ENCODE results near the gene SMAD6. TPM values are rescaled to one million over a fixed set of nuclear protein-coding genes. Genes with fewer than 3 reads are reported as not detected.

Gene SMAD6
- total and polyA plus RNA-seq, 2 experiments from 2014 or later: 3.6 to 32.9 TPM

DNA sequence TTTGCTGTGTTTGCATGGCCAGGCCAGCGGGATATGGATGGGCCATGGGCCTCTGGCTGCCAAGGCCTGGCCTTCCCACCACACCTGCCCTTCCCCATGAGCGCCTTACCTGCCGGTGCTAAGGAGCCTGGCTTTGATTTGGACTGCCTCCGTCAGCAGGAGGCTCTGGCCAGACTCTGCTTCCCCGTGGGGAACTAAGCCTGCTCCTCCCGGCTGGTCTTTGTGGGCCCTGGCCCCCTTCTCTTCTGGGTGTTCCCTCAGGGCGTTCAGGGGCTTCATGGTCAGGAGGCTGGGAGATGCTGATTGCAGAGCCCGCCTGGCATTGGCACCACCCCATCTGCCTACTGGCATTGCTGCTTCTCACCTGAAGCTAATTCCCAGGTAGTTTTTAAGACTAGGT lies 45.2 kb downstream of the SMAD6 start:
- peaks cover 44% of the 10 kb centered on the region for H3F3A ChIP-seq (ENCODE audit: insufficient read depth)
- H2AFZ ChIP-seq: no peak overlapping the region
- no peak overlapping the region for H3K4me3 ChIP-seq
- in situ Hi-C loops (cut with MboI): no loop called here
- peaks cover 82% of the 10 kb centered on the region for H3K4me1 ChIP-seq (ENCODE audit: insufficient read depth)
- no peak overlapping the region for H3K9ac ChIP-seq
- TF ChIP-seq EZH2 (IDR thresholded peaks at IDR 0.05; ENCODE audit: insufficient read depth, poor library complexity, severe bottlenecking): no peak
- no peak for TF ChIP-seq EZH2phosphoT487 (IDR thresholded peaks at IDR 0.05; ENCODE audit: insufficient read depth, low read depth)
- H3K9me3 ChIP-seq (ENCODE audit: low read depth): no peaks in the 10 kb centered on the region
- 0 out of 2 replicates have a peak overlapping the region, but pooled peaks have one; percentile 78 for H3K27ac ChIP-seq
- peak overlapping the region; percentile 70 for H3K4me2 ChIP-seq (ENCODE audit: unreplicated experiment)
- H3K36me3 ChIP-seq (ENCODE audit: low read depth): no peaks in the 10 kb centered on the region
- no peaks in the 10 kb centered on the region for H4K20me1 ChIP-seq (ENCODE audit: insufficient read depth)
- peaks cover 93% of the 10 kb centered on the region for H3K79me2 ChIP-seq (ENCODE audit: insufficient read depth)
- no peak for DNase-seq
- WGBS, 2 experiments (ENCODE audit: low coverage in 1 of 2, low lambda C conversion rate in 2 of 2, missing lambda C conversion rate in 2 of 2): 88 to 90% methylated on average over 8 of the region's 8 CpGs
- no peaks in the 10 kb centered on the region for H3K9me2 ChIP-seq (ENCODE audit: insufficient read depth)
- no peaks in the 10 kb centered on the region for H3K27me3 ChIP-seq (replicated peaks; ENCODE audit: insufficient read depth)

DNA sequence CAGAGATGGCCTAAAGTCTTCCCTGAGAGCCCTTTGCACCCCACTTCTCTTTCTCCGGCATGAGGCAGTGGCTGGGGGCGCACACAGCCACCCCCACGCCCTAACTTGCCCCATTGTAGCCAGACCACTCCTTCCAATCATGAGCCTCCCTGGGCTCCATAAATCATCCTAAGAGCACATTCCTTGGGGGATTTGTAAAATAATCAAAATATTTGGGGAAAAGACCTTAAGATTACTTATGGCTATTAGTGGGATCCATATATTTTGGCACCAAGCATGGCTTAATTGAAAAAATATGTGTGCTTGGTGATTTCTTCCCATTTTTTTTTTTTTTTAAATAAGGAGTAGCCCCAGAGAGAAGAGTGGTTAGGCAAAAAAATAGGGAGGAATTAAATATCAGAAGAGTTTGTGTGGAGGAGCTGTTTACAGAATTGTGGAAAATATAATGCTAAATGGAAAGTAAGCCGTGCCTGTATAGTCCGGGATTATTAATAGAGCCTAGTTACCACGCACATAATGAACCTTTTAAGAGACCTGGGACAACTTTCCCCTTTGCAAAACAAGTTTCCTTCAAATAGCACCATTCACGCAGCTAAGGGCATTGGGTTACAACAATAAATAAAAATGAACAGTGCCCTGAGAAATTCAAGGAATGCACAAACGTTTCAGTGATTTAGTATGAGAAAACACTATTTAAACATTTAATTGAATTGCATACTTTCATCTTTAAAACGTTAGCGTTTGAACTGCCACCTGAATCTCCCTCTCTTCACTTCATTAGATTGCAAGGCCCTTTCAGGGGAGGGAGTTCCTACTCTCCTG lies 46.1 kb downstream of the SMAD6 start:
- H3K4me3 ChIP-seq: peak overlapping the region; percentile 30
- peak; percentile 76 for DNase-seq
- H3K4me2 ChIP-seq (ENCODE audit: unreplicated experiment): peak overlapping the region; percentile 70
- H3K27ac ChIP-seq: peak overlapping the region; percentile 78
- in situ Hi-C loops (cut with MboI): no loop called here
- no peak for TF ChIP-seq EZH2phosphoT487 (IDR thresholded peaks at IDR 0.05; ENCODE audit: insufficient read depth, low read depth)
- TF ChIP-seq EZH2 (IDR thresholded peaks at IDR 0.05; ENCODE audit: insufficient read depth, poor library complexity, severe bottlenecking): no peak
- peaks cover 82% of the 10 kb centered on the region for H3K4me1 ChIP-seq (ENCODE audit: insufficient read depth)
- 20 to 23% methylated on average over 10 of the region's 10 CpGs for WGBS, 2 experiments (ENCODE audit: low coverage in 1 of 2, low lambda C conversion rate in 2 of 2, missing lambda C conversion rate in 2 of 2)
- no peaks in the 10 kb centered on the region for H3K36me3 ChIP-seq (ENCODE audit: low read depth)
- peaks cover 44% of the 10 kb centered on the region for H3F3A ChIP-seq (ENCODE audit: insufficient read depth)
- peaks cover 93% of the 10 kb centered on the region for H3K79me2 ChIP-seq (ENCODE audit: insufficient read depth)
- H3K9me2 ChIP-seq (ENCODE audit: insufficient read depth): no peaks in the 10 kb centered on the region
- H4K20me1 ChIP-seq (ENCODE audit: insufficient read depth): no peaks in the 10 kb centered on the region
- peak overlapping the region; percentile 53 for H3K9ac ChIP-seq
- no peaks in the 10 kb centered on the region for H3K27me3 ChIP-seq (replicated peaks; ENCODE audit: insufficient read depth)
- no peaks in the 10 kb centered on the region for H3K9me3 ChIP-seq (ENCODE audit: low read depth)
- no peak overlapping the region for H2AFZ ChIP-seq

DNA sequence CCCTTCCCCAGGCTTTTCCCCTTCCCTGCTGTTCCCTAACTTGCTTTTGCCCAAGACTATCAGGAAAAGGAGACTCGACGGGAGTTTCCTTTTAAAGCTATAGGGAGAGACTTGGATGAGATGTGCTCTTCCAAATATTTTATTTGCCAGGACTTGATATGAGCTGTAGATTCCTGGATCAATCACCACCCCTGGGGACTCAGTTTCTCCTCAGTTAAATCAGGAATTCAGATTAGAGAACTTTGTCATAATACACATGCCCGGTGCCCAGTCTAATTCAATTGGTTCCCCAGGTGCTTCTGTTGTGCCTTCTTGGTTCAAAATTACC lies 46.6 kb downstream of the SMAD6 start:
- no peak for TF ChIP-seq EZH2phosphoT487 (IDR thresholded peaks at IDR 0.05; ENCODE audit: insufficient read depth, low read depth)
- TF ChIP-seq EZH2 (IDR thresholded peaks at IDR 0.05; ENCODE audit: insufficient read depth, poor library complexity, severe bottlenecking): no peak
- Histone ChIP-seq H3K27ac (peak overlapping the region; percentile 78), H3K27me3 (replicated peaks; ENCODE audit: insufficient read depth) (no peaks in the 10 kb centered on the region), H3K9me3 (ENCODE audit: low read depth) (no peaks in the 10 kb centered on the region), H3K9me2 (ENCODE audit: insufficient read depth) (no peaks in the 10 kb centered on the region), H3F3A (ENCODE audit: insufficient read depth) (peaks cover 44% of the 10 kb centered on the region), H3K4me3 (peak overlapping the region; percentile 30), H3K79me2 (ENCODE audit: insufficient read depth) (peaks cover 93% of the 10 kb centered on the region), H2AFZ (no peak overlapping the region), H4K20me1 (ENCODE audit: insufficient read depth) (no peaks in the 10 kb centered on the region), H3K9ac (peak overlapping the region; percentile 53; the same call in 1 of the 2 replicates), H3K4me1 (ENCODE audit: insufficient read depth) (peaks cover 80% of the 10 kb centered on the region), H3K36me3 (ENCODE audit: low read depth) (no peaks in the 10 kb centered on the region), H3K4me2 (ENCODE audit: unreplicated experiment) (peak overlapping the region; percentile 70)
- WGBS, 2 experiments (ENCODE audit: low coverage in 1 of 2, low lambda C conversion rate in 2 of 2, missing lambda C conversion rate in 2 of 2): 47 to 49% methylated on average over 3 of the region's 3 CpGs
- DNase-seq: no peak
- in situ Hi-C loops (cut with MboI): no loop called here

DNA sequence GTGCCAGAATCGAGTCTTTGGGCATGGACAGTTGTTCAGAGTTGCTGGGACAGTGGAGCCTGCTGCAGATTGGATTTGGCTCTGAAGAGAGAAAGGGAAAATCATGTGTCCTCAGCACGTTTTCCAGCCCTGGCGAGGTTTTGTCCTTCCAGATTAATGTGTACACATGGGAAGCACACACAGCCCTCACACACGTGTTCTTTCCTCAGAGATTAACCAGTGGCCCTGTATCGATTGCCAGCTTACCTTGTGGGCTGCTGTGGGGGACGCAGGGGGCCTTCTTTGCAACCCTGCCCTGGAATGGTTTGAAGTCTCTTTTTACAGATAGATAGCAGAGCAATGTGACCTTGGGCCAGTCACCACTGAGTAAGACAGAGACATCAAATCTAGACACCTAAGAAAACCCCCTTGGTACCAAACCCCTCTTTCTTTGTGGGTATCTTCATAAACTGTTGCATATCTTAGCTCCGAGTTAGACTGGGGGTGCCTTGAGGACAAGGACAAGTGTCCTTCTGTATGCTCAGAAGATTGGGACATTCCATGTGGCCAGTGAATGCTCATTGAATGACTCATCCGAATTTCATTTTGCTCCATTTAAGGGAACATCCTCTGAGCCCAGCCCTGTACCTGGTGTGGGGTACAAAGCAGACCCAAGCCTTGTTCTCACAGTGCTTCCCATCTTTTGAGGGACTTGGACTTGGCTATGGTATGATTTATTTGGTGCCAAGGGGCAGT lies 48.0 kb downstream of the SMAD6 start:
- Histone ChIP-seq H3K9me3 (ENCODE audit: low read depth) (no peaks in the 10 kb centered on the region), H3K27me3 (replicated peaks; ENCODE audit: insufficient read depth) (no peaks in the 10 kb centered on the region), H4K20me1 (ENCODE audit: insufficient read depth) (no peaks in the 10 kb centered on the region), H3F3A (ENCODE audit: insufficient read depth) (peaks cover 44% of the 10 kb centered on the region), H3K4me2 (ENCODE audit: unreplicated experiment) (no peak overlapping the region), H3K4me3 (no peak overlapping the region), H3K9ac (no peak overlapping the region), H3K4me1 (ENCODE audit: insufficient read depth) (peaks cover 67% of the 10 kb centered on the region), H3K27ac (no peak overlapping the region), H3K79me2 (ENCODE audit: insufficient read depth) (peaks cover 93% of the 10 kb centered on the region), H2AFZ (no peak overlapping the region), H3K36me3 (ENCODE audit: low read depth) (peaks cover 2% of the 10 kb centered on the region; the same call in 1 of the 2 replicates), H3K9me2 (ENCODE audit: insufficient read depth) (no peaks in the 10 kb centered on the region)
- TF ChIP-seq EZH2phosphoT487 (IDR thresholded peaks at IDR 0.05; ENCODE audit: insufficient read depth, low read depth) (no peak), EZH2 (IDR thresholded peaks at IDR 0.05; ENCODE audit: insufficient read depth, poor library complexity, severe bottlenecking) (no peak)
- peak; percentile 42 for DNase-seq
- 48 to 55% methylated on average over 8 of the region's 8 CpGs for WGBS, 2 experiments (ENCODE audit: low coverage in 1 of 2, low lambda C conversion rate in 2 of 2, missing lambda C conversion rate in 2 of 2)
- in situ Hi-C loops (cut with MboI): no loop called here
